NB4 (cell line): ENCODE results near the gene JPH3.

Experiments used
- DNase-seq: peaks from one replicate; pipeline ENCODE4 v3.0.0; 2010; ENCODE audit warnings: low read depth
- H3K4me3 ChIP-seq: one replicate; pipeline ENCODE4 v1.5.1; 2011; ENCODE audit warnings: mild to moderate bottlenecking, low read depth, low read length, moderate library complexity
- MYC ChIP-seq: IDR thresholded peaks from 2 replicates; pipeline ENCODE4 v1.6.1; 2011; ENCODE audit warnings: low read depth, low read length
- POLR2A ChIP-seq: IDR thresholded peaks from 2 replicates; pipeline ENCODE4 v1.6.1; 2011; ENCODE audit warnings: mild to moderate bottlenecking; ENCODE audit not compliant: insufficient read length; ENCODE audit errors: extremely low read depth
- TF ChIP-seq, protein P1 (sequence below): IDR thresholded peaks from one replicate; pipeline ENCODE4 v1.5.1; 2012; ENCODE audit warnings: low read depth, low read length
- TF ChIP-seq, protein P2 (sequence below): IDR thresholded peaks from 2 replicates; pipeline ENCODE4 v1.6.1; 2011; ENCODE audit warnings: low read depth, low read length

JPH3 gene

GRCh38 chr16:87704754-87705353 lies 102.5 kb downstream of the JPH3 start:
- no peak overlapping the region for H3K4me3 ChIP-seq
- no peak for DNase-seq
- TF ChIP-seq, protein P1, sequence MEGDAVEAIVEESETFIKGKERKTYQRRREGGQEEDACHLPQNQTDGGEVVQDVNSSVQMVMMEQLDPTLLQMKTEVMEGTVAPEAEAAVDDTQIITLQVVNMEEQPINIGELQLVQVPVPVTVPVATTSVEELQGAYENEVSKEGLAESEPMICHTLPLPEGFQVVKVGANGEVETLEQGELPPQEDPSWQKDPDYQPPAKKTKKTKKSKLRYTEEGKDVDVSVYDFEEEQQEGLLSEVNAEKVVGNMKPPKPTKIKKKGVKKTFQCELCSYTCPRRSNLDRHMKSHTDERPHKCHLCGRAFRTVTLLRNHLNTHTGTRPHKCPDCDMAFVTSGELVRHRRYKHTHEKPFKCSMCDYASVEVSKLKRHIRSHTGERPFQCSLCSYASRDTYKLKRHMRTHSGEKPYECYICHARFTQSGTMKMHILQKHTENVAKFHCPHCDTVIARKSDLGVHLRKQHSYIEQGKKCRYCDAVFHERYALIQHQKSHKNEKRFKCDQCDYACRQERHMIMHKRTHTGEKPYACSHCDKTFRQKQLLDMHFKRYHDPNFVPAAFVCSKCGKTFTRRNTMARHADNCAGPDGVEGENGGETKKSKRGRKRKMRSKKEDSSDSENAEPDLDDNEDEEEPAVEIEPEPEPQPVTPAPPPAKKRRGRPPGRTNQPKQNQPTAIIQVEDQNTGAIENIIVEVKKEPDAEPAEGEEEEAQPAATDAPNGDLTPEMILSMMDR: no peak
- TF ChIP-seq, protein P2, sequence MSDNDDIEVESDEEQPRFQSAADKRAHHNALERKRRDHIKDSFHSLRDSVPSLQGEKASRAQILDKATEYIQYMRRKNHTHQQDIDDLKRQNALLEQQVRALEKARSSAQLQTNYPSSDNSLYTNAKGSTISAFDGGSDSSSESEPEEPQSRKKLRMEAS: no peak
- TF ChIP-seq MYC (no peak), POLR2A (no peak)

- DNase-seq: no peak
- H3K4me3 ChIP-seq: no peak overlapping the region
- TF ChIP-seq, protein P1: no peak
- TF ChIP-seq, protein P2: no peak
- no peak for TF ChIP-seq MYC
- TF ChIP-seq POLR2A: no peak
Measured at GRCh38 chr16:87705771-87706277, 103.5 kb downstream of the JPH3 start.

- TF ChIP-seq MYC (no peak), POLR2A (no peak)
- TF ChIP-seq, protein P2: no peak
- TF ChIP-seq, protein P1: no peak
- DNase-seq: no peak
- no peak overlapping the region for H3K4me3 ChIP-seq
Measured at GRCh38 chr16:87706278-87707000, 104.1 kb downstream of the JPH3 start.

DNA sequence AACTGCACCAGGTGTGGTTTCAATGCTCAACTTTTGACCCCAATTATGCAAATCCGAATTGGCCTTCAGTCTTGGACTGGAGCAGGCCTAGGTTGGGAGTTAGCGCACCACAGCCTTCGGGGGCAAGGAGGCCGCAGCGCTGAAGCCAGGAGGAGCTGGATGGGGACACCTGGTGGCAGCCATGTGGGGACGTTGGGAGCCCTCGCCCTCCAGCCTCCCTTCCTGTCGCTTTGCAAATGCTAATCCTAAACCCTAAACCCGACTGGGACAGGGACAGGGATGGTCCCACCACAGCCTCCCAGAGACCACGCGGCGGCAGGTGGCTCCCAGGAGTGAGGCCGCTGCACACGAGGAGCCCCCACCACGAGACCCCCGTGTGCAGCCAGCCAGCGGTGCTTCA lies 104.8 kb downstream of the JPH3 start:
- DNase-seq: no peak
- no peak overlapping the region for H3K4me3 ChIP-seq
- TF ChIP-seq, protein P1: no peak
- TF ChIP-seq, protein P2: no peak
- TF ChIP-seq POLR2A (no peak), MYC (no peak)

DNA sequence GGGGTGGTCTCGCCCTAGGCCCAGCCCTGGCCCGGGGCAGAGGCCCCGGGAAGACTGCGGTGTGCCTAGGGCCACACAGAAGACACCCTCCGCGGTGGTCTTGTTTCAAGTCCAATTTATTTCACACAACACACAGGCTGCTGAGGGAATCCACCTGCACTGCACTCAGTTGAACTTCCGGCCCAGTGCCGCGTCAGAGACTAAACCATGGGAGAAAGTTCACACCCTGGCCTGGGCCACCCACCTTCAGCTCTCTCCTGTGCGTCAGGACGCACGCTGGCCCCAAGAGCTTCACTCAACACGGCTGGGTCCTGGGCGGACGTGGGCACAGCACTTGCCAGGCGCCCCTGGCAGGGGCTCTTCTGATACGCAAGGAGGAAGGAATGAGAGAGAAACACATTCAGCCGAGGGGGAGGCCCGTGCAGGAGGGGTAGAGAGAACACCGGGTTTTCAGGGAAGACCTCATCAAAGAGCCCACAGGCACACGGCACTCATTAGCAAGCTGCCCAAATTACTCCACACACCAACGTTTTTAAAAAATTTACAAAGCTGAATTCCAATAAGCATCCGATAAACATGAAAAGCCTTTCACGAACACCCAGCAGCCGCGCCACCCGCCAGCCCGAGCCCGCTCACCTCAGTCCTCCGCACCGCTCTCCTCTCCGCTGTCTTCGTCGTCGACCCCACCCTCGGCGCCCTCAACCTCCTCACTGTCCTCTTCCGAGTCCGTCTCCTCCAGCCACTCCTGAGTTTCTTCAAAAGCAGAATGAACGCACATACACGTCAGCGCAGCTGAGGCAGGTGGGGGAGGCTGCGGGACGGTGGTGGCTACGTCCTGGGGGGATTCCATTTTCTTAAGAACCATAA lies 105.6 kb downstream of the JPH3 start:
- DNase-seq: no peak
- H3K4me3 ChIP-seq: no peak overlapping the region
- TF ChIP-seq, protein P1: no peak
- TF ChIP-seq, protein P2: no peak
- TF ChIP-seq MYC: no peak
- no peak for TF ChIP-seq POLR2A
